Liver (tissue), 9 donors: Measurements from ENCODE around the gene WNT7B. TPM values are rescaled to one million over a fixed set of nuclear protein-coding genes. Genes with fewer than 3 reads are reported as not detected.

Experiments
- DNase-seq: peaks from one replicate; pipeline ENCODE4 v3.0.0-alpha.2; 2017; ENCODE audit warnings: low spot score
- H3K27ac ChIP-seq, 2 donors: one replicate each; pipeline ENCODE4 v1.7.0; 2013; ENCODE audit warnings: inconsistent platforms in 2 of 2, low read length in 2 of 2, control low read depth in 1 of 2, low read depth in 1 of 2, mild to moderate bottlenecking in 1 of 2
- H3K27me3 ChIP-seq, 4 donors: one replicate each; pipeline versions ENCODE4 v1.6.1 to v1.7.0; 2013; ENCODE audit warnings: low read length in 3 of 4, inconsistent platforms in 1 of 4, mild to moderate bottlenecking in 1 of 4, moderate library complexity in 1 of 4; ENCODE audit not compliant: control insufficient read depth in 4 of 4, insufficient read depth in 4 of 4
- H3K36me3 ChIP-seq, 4 donors: one replicate each; pipeline versions ENCODE4 v1.6.1 to v1.7.0; 2013; ENCODE audit warnings: low read length in 3 of 4, mild to moderate bottlenecking in 3 of 4, low read depth in 1 of 4, moderate library complexity in 1 of 4; ENCODE audit not compliant: control insufficient read depth in 4 of 4, insufficient read depth in 3 of 4
- H3K4me1 ChIP-seq, 4 donors: one replicate each; pipeline versions ENCODE4 v1.6.1 to v1.7.0; 2013; ENCODE audit warnings: low read length in 3 of 4, mild to moderate bottlenecking in 3 of 4, moderate library complexity in 1 of 4; ENCODE audit not compliant: control insufficient read depth in 4 of 4, insufficient read depth in 4 of 4
- H3K4me3 ChIP-seq, 3 donors: one replicate each; pipeline versions ENCODE4 v1.6.1 to v1.7.0; 2013; ENCODE audit warnings: low read length in 3 of 3, control low read depth in 1 of 3, low read depth in 1 of 3, mild to moderate bottlenecking in 1 of 3
- H3K9ac ChIP-seq, 2 donors: one replicate each; pipeline ENCODE4 v1.7.0; 2013; ENCODE audit warnings: low read length in 2 of 2, mild to moderate bottlenecking in 2 of 2, moderate library complexity in 2 of 2, control low read depth in 1 of 2, low read depth in 1 of 2
- H3K9me3 ChIP-seq, 4 donors: one replicate each; pipeline versions ENCODE4 v1.6.1 to v1.7.0; 2013; ENCODE audit warnings: low read length in 3 of 4; ENCODE audit not compliant: control insufficient read depth in 4 of 4
- CTCF ChIP-seq: fragments of 150-350 bp; IDR thresholded peaks from 2 replicates; pipeline ENCODE4 v1.5.1; 2017; ENCODE audit warnings: improper control_type of control experiment, low read depth, low read length; ENCODE audit not compliant: missing input control
- EGR1 ChIP-seq, 2 donors: IDR thresholded peaks; 2 replicates each; pipeline ENCODE4 v1.6.1; 2016 to 2018; ENCODE audit warnings: antibody characterized with exemption in 2 of 2, low read depth in 2 of 2
- FOXA1 ChIP-seq: IDR thresholded peaks from 2 replicates; pipeline ENCODE4 v1.6.1; 2016; ENCODE audit warnings: antibody characterized with exemption
- FOXA2 ChIP-seq: IDR thresholded peaks from 2 replicates; pipeline ENCODE4 v1.6.1; 2016; ENCODE audit warnings: antibody characterized with exemption
- GABPA ChIP-seq, 2 donors: IDR thresholded peaks in 1 of 2; conservative IDR thresholded peaks in 1 of 2; 2 replicates each; pipeline ENCODE4 v1.6.1; 2016; ENCODE audit warnings: antibody characterized with exemption in 2 of 2, mild to moderate bottlenecking in 1 of 2, moderate library complexity in 1 of 2
- HNF4A ChIP-seq, 2 donors: conservative IDR thresholded peaks; 2 replicates each; pipeline ENCODE4 v1.6.1; 2016; ENCODE audit warnings: antibody characterized with exemption in 2 of 2, mild to moderate bottlenecking in 2 of 2
- HNF4G ChIP-seq: IDR thresholded peaks from 2 replicates; pipeline ENCODE4 v1.6.1; 2016; ENCODE audit warnings: antibody characterized with exemption
- JUND ChIP-seq, 2 donors: IDR thresholded peaks; 2 replicates each; pipeline ENCODE4 v1.6.1; 2016; ENCODE audit warnings: antibody characterized with exemption in 2 of 2
- NR2F2 ChIP-seq: IDR thresholded peaks from 2 replicates; pipeline ENCODE4 v1.6.1; 2016; ENCODE audit warnings: antibody characterized with exemption
- RAD21 ChIP-seq, 2 donors: IDR thresholded peaks; 2 replicates each; pipeline ENCODE4 v1.6.1; 2016; ENCODE audit warnings: antibody characterized with exemption in 2 of 2, mild to moderate bottlenecking in 2 of 2
- RXRA ChIP-seq, 2 donors: IDR thresholded peaks; 2 replicates each; pipeline ENCODE4 v1.6.1; 2017 to 2018; ENCODE audit warnings: antibody characterized with exemption in 2 of 2, mild to moderate bottlenecking in 1 of 2
- SP1 ChIP-seq: IDR thresholded peaks from 2 replicates; pipeline ENCODE4 v1.6.1; 2018; ENCODE audit warnings: antibody characterized with exemption, mild to moderate bottlenecking
- TAF1 ChIP-seq: conservative IDR thresholded peaks from 2 replicates; pipeline ENCODE4 v1.6.1; 2016; ENCODE audit warnings: antibody characterized with exemption, mild to moderate bottlenecking
- YY1 ChIP-seq: IDR thresholded peaks from 2 replicates; pipeline ENCODE4 v1.6.1; 2016; ENCODE audit warnings: antibody characterized with exemption, mild to moderate bottlenecking
- WGBS: extraction: QIAGEN DNeasy Blood & Tissue Kit; methylation state at CpG from one replicate; pipeline ENCODE4 v1.1.7; 2013; 5-methylcytosine and 5-hydroxymethylcytosine counted together
- polyA plus RNA-seq, 2 donors: library from polyadenylated mRNA; stranded (reverse) in 1 of 2; unstranded in 1 of 2; fragments of 200-250 nt in 1 of 2; fragments of >200 nt in 1 of 2; fragmentation: Nextera tagmentation in 1 of 2; extraction: Ambion mirVana in 1 of 2; gene quantifications; one replicate each; pipeline versions ENCODE4 v1.2.1 to v1.2.3, GENCODE V29; 2013 to 2015
- total RNA-seq, 2 donors: library from RNA; depleted of rRNA; stranded (reverse); fragments of >200 nt; gene quantifications; one replicate each; pipeline ENCODE4 v1.2.3, GENCODE V29; 2014
- TF ChIP-seq, protein P1 (sequence below): IDR thresholded peaks from 2 replicates; pipeline ENCODE4 v1.6.1; 2016; ENCODE audit warnings: antibody characterized with exemption
- TF ChIP-seq, protein P2 (sequence below): IDR thresholded peaks from 2 replicates; pipeline ENCODE4 v1.6.1; 2016; ENCODE audit warnings: antibody characterized with exemption
- TF ChIP-seq, protein P3 (sequence below): IDR thresholded peaks from 2 replicates; pipeline ENCODE4 v1.6.1; 2016; ENCODE audit warnings: antibody characterized with exemption, mild to moderate bottlenecking
- TF ChIP-seq, protein P4 (sequence below): IDR thresholded peaks from 2 replicates; pipeline ENCODE4 v1.6.1; 2016; ENCODE audit warnings: antibody characterized with exemption
- donor health status: healthy.
- donor health status: healthy.
- donor health status: healthy.
- donor health status: healthy.
- donor health status: healthy.

The WNT7B gene
- total and polyA plus RNA-seq, 4 donors: 0.06 to 0.28 TPM; not detected in 2

- Histone ChIP-seq H3K27me3 (no peaks in the 10 kb centered on the region), H3K36me3 (no peaks in the 10 kb centered on the region), H3K4me3 (no peak overlapping the region), H3K27ac (no peak overlapping the region), H3K9me3 (no peaks in the 10 kb centered on the region), H3K4me1 (no peaks in the 10 kb centered on the region), H3K9ac (no peak overlapping the region)
- WGBS: 83% methylated on average over 16 of the region's 16 CpGs
- TF ChIP-seq NR2F2 (no peak), GABPA (IDR thresholded peaks at IDR 0.05 in 1 of 2, conservative IDR thresholded peaks at IDR 0.05 in 1 of 2) (no peak), HNF4G (no peak), HNF4A (conservative IDR thresholded peaks at IDR 0.05) (no peak), RAD21 (IDR thresholded peaks at IDR 0.05) (no peak), SP1 (no peak)
- TF ChIP-seq, protein P1, sequence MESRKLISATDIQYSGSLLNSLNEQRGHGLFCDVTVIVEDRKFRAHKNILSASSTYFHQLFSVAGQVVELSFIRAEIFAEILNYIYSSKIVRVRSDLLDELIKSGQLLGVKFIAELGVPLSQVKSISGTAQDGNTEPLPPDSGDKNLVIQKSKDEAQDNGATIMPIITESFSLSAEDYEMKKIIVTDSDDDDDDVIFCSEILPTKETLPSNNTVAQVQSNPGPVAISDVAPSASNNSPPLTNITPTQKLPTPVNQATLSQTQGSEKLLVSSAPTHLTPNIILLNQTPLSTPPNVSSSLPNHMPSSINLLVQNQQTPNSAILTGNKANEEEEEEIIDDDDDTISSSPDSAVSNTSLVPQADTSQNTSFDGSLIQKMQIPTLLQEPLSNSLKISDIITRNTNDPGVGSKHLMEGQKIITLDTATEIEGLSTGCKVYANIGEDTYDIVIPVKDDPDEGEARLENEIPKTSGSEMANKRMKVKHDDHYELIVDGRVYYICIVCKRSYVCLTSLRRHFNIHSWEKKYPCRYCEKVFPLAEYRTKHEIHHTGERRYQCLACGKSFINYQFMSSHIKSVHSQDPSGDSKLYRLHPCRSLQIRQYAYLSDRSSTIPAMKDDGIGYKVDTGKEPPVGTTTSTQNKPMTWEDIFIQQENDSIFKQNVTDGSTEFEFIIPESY: no peak
- no peak for DNase-seq
These were observed 18.0 kb downstream of the WNT7B start for GRCh38 chr22:45958971-45959370.

GRCh38 chr22:45957826-45958225 lies 19.1 kb downstream of the WNT7B start:
- Histone ChIP-seq H3K36me3 (no peaks in the 10 kb centered on the region), H3K27ac (no peak overlapping the region), H3K4me3 (no peak overlapping the region), H3K4me1 (no peaks in the 10 kb centered on the region), H3K27me3 (no peaks in the 10 kb centered on the region), H3K9ac (no peak overlapping the region), H3K9me3 (no peaks in the 10 kb centered on the region)
- DNase-seq: no peak
- WGBS: 91% methylated on average over 10 of the region's 10 CpGs
- TF ChIP-seq FOXA1 (no peak), HNF4A (conservative IDR thresholded peaks at IDR 0.05) (no peak), RXRA (IDR thresholded peaks at IDR 0.05) (no peak), EGR1 (IDR thresholded peaks at IDR 0.05; ENCODE audit: low read depth in 2 of 2) (no peak), TAF1 (no peak), CTCF (no peak), FOXA2 (no peak), GABPA (IDR thresholded peaks at IDR 0.05 in 1 of 2, conservative IDR thresholded peaks at IDR 0.05 in 1 of 2) (no peak), HNF4G (no peak), RAD21 (IDR thresholded peaks at IDR 0.05) (no peak), SP1 (no peak), YY1 (no peak), JUND (IDR thresholded peaks at IDR 0.05) (no peak)
- TF ChIP-seq, protein P2, sequence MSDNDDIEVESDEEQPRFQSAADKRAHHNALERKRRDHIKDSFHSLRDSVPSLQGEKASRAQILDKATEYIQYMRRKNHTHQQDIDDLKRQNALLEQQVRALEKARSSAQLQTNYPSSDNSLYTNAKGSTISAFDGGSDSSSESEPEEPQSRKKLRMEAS: no peak
- TF ChIP-seq, protein P3, sequence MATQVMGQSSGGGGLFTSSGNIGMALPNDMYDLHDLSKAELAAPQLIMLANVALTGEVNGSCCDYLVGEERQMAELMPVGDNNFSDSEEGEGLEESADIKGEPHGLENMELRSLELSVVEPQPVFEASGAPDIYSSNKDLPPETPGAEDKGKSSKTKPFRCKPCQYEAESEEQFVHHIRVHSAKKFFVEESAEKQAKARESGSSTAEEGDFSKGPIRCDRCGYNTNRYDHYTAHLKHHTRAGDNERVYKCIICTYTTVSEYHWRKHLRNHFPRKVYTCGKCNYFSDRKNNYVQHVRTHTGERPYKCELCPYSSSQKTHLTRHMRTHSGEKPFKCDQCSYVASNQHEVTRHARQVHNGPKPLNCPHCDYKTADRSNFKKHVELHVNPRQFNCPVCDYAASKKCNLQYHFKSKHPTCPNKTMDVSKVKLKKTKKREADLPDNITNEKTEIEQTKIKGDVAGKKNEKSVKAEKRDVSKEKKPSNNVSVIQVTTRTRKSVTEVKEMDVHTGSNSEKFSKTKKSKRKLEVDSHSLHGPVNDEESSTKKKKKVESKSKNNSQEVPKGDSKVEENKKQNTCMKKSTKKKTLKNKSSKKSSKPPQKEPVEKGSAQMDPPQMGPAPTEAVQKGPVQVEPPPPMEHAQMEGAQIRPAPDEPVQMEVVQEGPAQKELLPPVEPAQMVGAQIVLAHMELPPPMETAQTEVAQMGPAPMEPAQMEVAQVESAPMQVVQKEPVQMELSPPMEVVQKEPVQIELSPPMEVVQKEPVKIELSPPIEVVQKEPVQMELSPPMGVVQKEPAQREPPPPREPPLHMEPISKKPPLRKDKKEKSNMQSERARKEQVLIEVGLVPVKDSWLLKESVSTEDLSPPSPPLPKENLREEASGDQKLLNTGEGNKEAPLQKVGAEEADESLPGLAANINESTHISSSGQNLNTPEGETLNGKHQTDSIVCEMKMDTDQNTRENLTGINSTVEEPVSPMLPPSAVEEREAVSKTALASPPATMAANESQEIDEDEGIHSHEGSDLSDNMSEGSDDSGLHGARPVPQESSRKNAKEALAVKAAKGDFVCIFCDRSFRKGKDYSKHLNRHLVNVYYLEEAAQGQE: no peak
- TF ChIP-seq, protein P1: no peak
- TF ChIP-seq, protein P4, sequence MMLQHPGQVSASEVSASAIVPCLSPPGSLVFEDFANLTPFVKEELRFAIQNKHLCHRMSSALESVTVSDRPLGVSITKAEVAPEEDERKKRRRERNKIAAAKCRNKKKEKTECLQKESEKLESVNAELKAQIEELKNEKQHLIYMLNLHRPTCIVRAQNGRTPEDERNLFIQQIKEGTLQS: no peak
